Amygdala (tissue), 56 donors: ENCODE data around the gene CACNG4.

Experiments used
- DNase-seq, 56 donors: peaks; one replicate each; lab custom pipeline; 2025; lab: John Stamatoyannopoulos, UW

Gene CACNG4

GRCh38 chr17:66943484-66943883, 21.0 kb upstream of the CACNG4 start:
- no peak for DNase-seq

- no peak for DNase-seq
These were observed 20.0 kb upstream of the CACNG4 start for GRCh38 chr17:66944351-66945146.

GRCh38 chr17:66945147-66945835, 19.2 kb upstream of the CACNG4 start:
- DNase-seq = peak in 1 of 56 donors; percentile 5

GRCh38 chr17:66946251-66946650, 18.3 kb upstream of the CACNG4 start:
- DNase-seq = no peak

GRCh38 chr17:66947311-66947710, 17.2 kb upstream of the CACNG4 start:
- no peak for DNase-seq

- no peak for DNase-seq
These were observed 16.3 kb upstream of the CACNG4 start for GRCh38 chr17:66948061-66948750.

- peak in 6 of 56 donors; percentile 9 to 32 (median 13) for DNase-seq
These were observed 15.0 kb upstream of the CACNG4 start for GRCh38 chr17:66949501-66949900.

GRCh38 chr17:66950325-66950724, 14.2 kb upstream of the CACNG4 start:
- DNase-seq = no peak

GRCh38 chr17:66950886-66951604, 13.5 kb upstream of the CACNG4 start:
- DNase-seq = no peak

- DNase-seq = no peak
These were observed 12.9 kb upstream of the CACNG4 start for GRCh38 chr17:66951605-66951953.

- no peak for DNase-seq
These were observed 12.4 kb upstream of the CACNG4 start for GRCh38 chr17:66952031-66952524.

- DNase-seq = no peak
These were observed 11.6 kb upstream of the CACNG4 start for GRCh38 chr17:66952681-66953629.

GRCh38 chr17:66953630-66954020, 10.9 kb upstream of the CACNG4 start:
- DNase-seq = peak in 32 of 56 donors; percentile 11 to 53 (median 33)

GRCh38 chr17:66954632-66955031, 9.9 kb upstream of the CACNG4 start:
- no peak for DNase-seq

GRCh38 chr17:66955821-66956220, 8.7 kb upstream of the CACNG4 start:
- DNase-seq = no peak

GRCh38 chr17:66956941-66957340, 7.6 kb upstream of the CACNG4 start:
- DNase-seq = no peak

GRCh38 chr17:66957343-66957742, 7.2 kb upstream of the CACNG4 start:
- DNase-seq = no peak

- DNase-seq = no peak
These were observed 6.4 kb upstream of the CACNG4 start for GRCh38 chr17:66957951-66958579.
